Measurements from ENCODE around the gene TOP3A. TPM values are rescaled to one million over a fixed set of nuclear protein-coding genes. Genes with fewer than 3 reads are reported as not detected.

Gene TOP3A
- total RNA-seq, 2 donors from 2014 or later = 60.4 to 67.4 TPM

DNA sequence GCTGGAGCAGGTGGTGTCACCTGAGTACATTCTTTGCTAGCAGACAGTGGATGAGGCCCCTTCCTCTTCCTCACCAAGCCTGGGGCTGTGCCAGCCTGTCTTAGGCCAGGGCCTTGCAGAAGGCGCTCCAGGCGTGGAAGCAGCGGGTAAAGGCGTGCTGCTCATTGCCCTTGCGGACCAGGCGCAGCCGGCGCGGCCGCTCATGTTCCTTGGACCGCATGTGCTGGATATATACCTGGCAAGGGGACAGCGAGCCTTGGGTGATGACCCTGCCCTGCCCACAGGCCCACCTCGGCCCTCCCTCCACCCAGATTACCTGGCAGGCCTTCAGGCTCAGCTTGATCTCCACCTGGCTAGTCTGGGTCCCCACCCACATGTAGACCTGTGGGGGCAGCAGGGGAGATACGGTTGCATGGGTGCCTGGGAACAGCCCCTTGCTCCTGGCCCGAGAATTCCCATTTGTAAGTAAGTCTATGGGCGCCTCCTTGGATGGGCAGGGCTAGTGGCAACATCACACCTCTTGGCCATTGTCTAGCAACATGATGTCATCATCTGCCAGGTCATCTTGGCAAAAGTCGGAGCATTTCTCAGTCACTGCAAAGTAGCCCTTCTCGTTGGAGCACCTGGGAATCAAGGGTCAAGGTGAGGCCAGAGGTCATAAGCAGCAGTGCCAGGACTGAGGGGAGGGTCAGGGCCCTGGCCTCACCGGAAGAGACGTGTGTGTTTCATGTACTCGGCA lies 69.6 kb downstream of the TOP3A start:
- Mint-ChIP-seq H3K4me3 (no peak overlapping the region), H3K27me3 (ENCODE audit: insufficient read depth) (no peaks in the 10 kb centered on the region), H3K4me1 (peaks cover 6% of the 10 kb centered on the region), H3K27ac (peak overlapping the region; percentile 52), H3K36me3 (ENCODE audit: low read depth) (peaks cover 56% of the 10 kb centered on the region), H3K9me3 (no peaks in the 10 kb centered on the region)
- Histone ChIP-seq H3K9ac (ENCODE audit: extremely low read depth, low read length, poor library complexity, severe bottlenecking) (no peak overlapping the region), H3K4me3 (ENCODE audit: low read length) (no peak overlapping the region), H3K4me1 (ENCODE audit: control insufficient read depth, insufficient read depth, low read length) (no peaks in the 10 kb centered on the region), H3K27me3 (ENCODE audit: control insufficient read depth, insufficient read depth, low read length, poor library complexity, severe bottlenecking) (no peaks in the 10 kb centered on the region), H3K36me3 (ENCODE audit: control insufficient read depth, insufficient read depth, low read length) (peaks cover 52% of the 10 kb centered on the region), H3K9me3 (ENCODE audit: control insufficient read depth, low read length) (no peaks in the 10 kb centered on the region), H3K27ac (ENCODE audit: low read depth, low read length) (no peak overlapping the region)
- TF ChIP-seq CTCF (conservative IDR thresholded peaks at IDR 0.05) = no peak
- 90 to 94% methylated on average over 11 to 21 of the region's 21 CpGs for WGBS, 2 experiments (ENCODE audit: insufficient coverage in 1 of 2, insufficient read length in 1 of 2)
- DNase-seq = no peak

GRCh38 chr17:18241229-18241871 lies 73.4 kb downstream of the TOP3A start:
- Mint-ChIP-seq H3K27me3 (ENCODE audit: insufficient read depth) (no peaks in the 10 kb centered on the region), H3K9me3 (no peaks in the 10 kb centered on the region), H3K4me3 (no peak overlapping the region), H3K4me1 (no peaks in the 10 kb centered on the region), H3K27ac (no peak overlapping the region), H3K36me3 (ENCODE audit: low read depth) (peaks cover 59% of the 10 kb centered on the region)
- no peak overlapping the region for H3K9ac ChIP-seq (ENCODE audit: extremely low read depth, low read length, poor library complexity, severe bottlenecking)
- WGBS, 2 experiments (ENCODE audit: insufficient coverage in 1 of 2, insufficient read length in 1 of 2) = 91 to 95% methylated on average over 26 to 28 of the region's 28 CpGs
- no peak overlapping the region for H3K27ac ChIP-seq (ENCODE audit: low read depth, low read length)
- no peak for TF ChIP-seq CTCF (conservative IDR thresholded peaks at IDR 0.05)
- no peaks in the 10 kb centered on the region for H3K4me1 ChIP-seq (ENCODE audit: control insufficient read depth, insufficient read depth, low read length)
- H3K4me3 ChIP-seq (ENCODE audit: low read length) = no peak overlapping the region
- no peaks in the 10 kb centered on the region for H3K27me3 ChIP-seq (ENCODE audit: control insufficient read depth, insufficient read depth, low read length, poor library complexity, severe bottlenecking)
- H3K36me3 ChIP-seq (ENCODE audit: control insufficient read depth, insufficient read depth, low read length) = peaks cover 31% of the 10 kb centered on the region
- peak; percentile 80 for DNase-seq
- no peaks in the 10 kb centered on the region for H3K9me3 ChIP-seq (ENCODE audit: control insufficient read depth, low read length)

GRCh38 chr17:18240449-18240848 lies 74.3 kb downstream of the TOP3A start:
- H3K9me3 Mint-ChIP-seq = no peaks in the 10 kb centered on the region
- no peak for TF ChIP-seq CTCF (conservative IDR thresholded peaks at IDR 0.05)
- no peaks in the 10 kb centered on the region for H3K27me3 Mint-ChIP-seq (ENCODE audit: insufficient read depth)
- H3K9ac ChIP-seq (ENCODE audit: extremely low read depth, low read length, poor library complexity, severe bottlenecking) = no peak overlapping the region
- H3K27ac Mint-ChIP-seq = no peak overlapping the region
- peaks cover 29% of the 10 kb centered on the region for H3K36me3 ChIP-seq (ENCODE audit: control insufficient read depth, insufficient read depth, low read length)
- no peaks in the 10 kb centered on the region for H3K4me1 ChIP-seq (ENCODE audit: control insufficient read depth, insufficient read depth, low read length)
- no peaks in the 10 kb centered on the region for H3K27me3 ChIP-seq (ENCODE audit: control insufficient read depth, insufficient read depth, low read length, poor library complexity, severe bottlenecking)
- no peaks in the 10 kb centered on the region for H3K4me1 Mint-ChIP-seq
- no peak for DNase-seq
- 92 to 96% methylated on average over 18 to 19 of the region's 19 CpGs for WGBS, 2 experiments (ENCODE audit: insufficient coverage in 1 of 2, insufficient read length in 1 of 2)
- H3K36me3 Mint-ChIP-seq (ENCODE audit: low read depth) = peaks cover 53% of the 10 kb centered on the region
- no peaks in the 10 kb centered on the region for H3K9me3 ChIP-seq (ENCODE audit: control insufficient read depth, low read length)
- H3K4me3 ChIP-seq (ENCODE audit: low read length) = no peak overlapping the region
- H3K4me3 Mint-ChIP-seq = no peak overlapping the region
- H3K27ac ChIP-seq (ENCODE audit: low read depth, low read length) = no peak overlapping the region

Data from endodermal cell (in vitro differentiated cells).